HG03442 (cell line): ENCODE measurements around the gene PRSS57.
"Not testable (repeated sequence)": the region's sequence is repeated elsewhere in the genome, so short reads cannot be mapped to it uniquely, and the experiment has no call there.

Experiments used
- ATAC-seq: cut with Tn5 transposase; IDR thresholded peaks from one replicate; pipeline ENCODE4 v1.9.1; 2021; ENCODE audit warnings: mild to moderate bottlenecking, moderate library complexity; ENCODE audit not compliant: unreplicated experiment

Gene PRSS57

DNA sequence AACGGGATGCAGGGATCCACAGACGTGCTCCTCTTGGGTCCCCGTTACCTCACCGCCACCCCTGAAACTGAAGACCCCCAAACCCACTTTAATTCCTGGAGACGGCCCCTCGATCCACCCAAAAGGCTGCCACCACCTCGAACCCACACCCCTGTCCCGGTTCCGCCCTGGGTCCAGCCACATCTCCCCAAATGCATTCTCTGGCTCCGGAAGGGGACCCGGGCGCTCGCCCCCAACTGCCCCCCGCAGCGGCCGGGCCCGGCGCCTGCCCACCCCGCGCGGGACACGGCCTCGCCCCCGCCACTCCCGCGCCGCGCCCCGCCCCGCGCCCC, 19.3 kb downstream of the PRSS57 start:
- ATAC-seq = no peak

DNA sequence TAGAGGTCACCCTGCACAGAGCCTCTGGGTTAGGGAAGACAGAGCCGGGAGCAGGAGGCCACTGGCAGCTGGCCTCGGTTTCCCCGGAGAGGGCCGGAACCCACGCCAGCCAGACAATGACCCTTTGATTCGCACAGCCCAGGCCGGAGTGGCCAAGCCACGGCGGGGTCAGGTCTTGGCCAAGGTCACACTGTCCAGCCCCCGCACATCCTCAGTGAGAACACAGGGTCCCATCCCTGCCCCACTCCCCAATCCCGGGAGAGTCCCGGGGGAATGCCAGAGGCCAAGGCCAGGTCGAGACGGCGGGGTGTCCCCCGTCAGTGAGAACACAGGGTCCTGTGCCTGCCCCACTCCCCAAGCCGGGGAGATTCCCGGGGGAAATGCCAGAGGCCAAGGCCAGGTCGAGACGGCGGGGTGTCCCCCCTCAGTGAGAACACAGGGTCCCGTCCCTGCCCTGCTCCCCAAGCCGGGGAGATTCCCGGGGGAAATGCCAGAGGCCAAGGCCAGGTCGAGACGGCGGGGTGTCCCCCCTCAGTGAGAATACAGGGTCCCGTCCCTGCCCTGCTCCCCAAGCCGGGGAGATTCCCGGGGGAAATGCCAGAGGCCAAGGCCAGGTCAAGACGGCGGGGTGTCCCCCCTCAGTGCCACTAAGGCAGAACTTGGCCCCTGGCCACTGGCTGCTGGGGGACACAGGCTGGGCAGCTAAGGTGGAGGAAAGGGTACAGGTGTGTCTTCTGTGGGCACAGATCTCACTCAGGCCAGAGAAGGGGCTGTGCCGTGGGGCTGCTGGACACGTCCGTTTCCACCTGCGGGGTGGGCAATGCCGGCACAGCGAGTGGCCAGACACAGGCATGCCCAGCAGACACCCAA, 20.7 kb downstream of the PRSS57 start:
- ATAC-seq = no peak

DNA sequence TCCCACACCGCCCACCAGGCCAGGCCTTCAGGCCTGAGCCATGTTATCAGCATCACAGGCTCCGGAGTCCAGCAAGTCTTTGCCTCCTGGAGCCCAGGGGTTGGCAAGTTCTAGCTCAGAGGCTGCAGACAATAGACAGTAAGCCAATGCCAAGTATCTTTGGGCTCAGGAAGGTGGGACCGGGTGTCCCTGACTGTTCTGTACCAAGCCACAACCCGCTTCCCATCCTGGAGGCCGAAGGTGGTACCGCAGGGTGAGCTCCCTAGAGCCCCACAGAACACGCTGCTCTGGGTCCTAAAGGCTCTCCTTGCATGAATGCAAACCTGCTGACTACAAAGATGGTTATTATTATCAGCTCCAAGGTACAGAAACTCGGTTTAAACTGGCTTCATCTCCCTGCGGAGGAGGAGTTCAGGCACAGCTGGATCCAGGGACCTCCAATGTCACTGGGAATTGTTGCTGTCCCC, 24.6 kb downstream of the PRSS57 start:
- ATAC-seq = no peak

DNA sequence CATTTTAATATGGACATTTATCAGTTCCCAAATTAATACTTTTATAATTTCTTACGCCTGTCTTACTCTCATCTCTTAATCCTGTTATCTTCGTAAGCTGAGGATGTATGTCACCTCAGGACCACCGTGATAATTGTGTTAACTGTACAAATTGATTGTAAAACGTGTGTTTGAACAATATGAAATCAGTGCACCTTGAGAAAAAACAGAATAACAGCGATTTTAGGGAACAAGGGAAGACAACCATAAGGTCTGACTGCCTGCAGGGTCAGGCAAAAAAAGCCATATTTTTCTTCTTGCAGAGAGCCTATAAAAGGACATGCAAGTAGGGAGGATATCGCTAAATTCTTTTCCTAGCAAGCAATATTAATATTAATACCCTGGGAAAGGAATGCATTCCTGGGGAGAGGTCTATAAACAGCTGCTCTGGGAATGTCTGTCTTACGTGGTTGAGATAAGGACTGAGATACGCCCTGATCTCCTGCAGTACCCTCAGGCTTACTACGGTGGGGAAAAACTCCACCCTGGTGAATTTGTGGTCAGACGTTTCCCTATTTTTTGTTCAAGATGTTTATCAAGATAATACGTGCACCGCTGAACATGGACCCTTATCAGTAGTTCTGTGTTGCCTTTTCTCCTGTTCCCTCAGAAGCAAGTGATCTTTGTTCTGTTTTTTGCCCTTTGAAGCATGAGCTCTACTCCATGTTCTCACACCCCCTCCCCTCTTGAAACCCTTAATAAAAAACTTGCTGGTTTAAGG, 26.4 kb downstream of the PRSS57 start:
- ATAC-seq = not testable (repeated sequence)

DNA sequence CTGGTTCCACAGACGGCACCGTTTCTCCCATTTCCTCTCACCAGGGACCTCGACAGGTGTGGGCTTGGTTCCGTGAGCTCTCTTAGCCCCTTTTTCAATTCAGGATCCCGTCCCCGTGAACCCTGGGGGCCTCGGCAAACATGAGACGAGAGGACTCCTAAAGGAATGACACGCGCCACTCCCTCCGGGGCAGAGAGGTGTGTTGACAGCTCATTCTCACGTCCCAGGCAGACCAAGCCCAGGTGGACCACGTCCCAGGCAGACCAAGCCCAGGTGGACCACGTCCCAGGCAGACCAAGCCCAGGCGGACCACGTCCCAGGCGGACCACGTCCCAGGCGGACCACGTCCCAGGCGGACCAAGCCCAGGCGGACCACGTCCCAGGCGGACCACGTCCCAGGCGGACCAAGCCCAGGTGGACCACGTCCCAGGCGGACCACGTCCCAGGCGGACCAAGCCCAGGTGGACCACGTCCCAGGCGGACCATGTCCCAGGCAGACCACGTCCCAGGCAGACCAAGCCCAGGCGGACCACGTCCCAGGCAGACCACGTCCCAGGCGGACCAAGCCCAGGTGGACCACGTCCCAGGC, 28.2 kb downstream of the PRSS57 start:
- not testable (repeated sequence) for ATAC-seq

DNA sequence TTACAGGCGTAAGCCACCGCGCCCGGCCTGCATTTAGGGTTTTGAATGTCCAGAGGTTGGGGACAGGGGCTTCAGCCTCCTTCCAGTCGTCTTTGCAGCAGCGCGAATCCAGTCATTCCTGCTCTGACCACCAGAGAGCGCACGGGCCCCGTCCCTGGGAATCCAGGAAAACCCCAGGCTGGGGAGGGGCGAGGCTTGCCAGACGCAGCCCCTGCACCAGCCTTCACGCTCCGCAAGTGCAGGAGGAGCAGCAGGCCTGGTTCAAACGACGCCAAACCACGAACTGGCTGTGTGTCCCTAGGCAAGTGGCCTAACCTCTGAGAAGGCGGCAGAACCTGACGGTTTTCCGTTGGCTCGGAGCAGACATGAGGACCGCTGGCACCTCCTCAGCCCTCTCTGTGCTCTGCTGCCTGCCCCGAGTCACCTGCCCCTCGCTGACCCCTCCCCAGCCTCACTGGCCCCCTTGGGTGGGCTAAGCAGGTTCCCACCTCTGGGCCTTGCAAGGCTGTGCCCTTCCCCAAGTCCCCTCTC, 30.3 kb downstream of the PRSS57 start:
- no peak for ATAC-seq

DNA sequence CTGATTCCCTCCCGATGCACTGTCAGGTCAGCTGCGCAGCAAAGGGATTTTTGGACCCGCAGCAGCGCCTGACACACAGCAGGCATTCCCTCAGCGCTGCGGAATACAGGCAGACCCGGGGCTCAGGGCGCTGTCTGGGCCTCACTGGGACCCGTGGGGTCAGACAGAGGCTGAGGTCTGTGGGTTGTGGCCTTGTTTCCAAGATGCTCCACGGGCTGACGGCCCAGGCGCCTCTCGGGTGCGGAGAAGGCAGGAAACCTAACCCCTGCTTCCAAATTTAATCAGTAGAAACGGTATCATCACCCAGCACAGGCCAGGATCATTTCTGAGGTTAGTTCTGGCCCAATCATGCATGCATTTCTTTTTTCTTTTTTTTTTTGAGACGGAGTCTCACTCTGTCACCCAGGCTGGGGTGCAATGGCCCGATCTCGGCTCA, 31.6 kb downstream of the PRSS57 start:
- ATAC-seq = no peak

DNA sequence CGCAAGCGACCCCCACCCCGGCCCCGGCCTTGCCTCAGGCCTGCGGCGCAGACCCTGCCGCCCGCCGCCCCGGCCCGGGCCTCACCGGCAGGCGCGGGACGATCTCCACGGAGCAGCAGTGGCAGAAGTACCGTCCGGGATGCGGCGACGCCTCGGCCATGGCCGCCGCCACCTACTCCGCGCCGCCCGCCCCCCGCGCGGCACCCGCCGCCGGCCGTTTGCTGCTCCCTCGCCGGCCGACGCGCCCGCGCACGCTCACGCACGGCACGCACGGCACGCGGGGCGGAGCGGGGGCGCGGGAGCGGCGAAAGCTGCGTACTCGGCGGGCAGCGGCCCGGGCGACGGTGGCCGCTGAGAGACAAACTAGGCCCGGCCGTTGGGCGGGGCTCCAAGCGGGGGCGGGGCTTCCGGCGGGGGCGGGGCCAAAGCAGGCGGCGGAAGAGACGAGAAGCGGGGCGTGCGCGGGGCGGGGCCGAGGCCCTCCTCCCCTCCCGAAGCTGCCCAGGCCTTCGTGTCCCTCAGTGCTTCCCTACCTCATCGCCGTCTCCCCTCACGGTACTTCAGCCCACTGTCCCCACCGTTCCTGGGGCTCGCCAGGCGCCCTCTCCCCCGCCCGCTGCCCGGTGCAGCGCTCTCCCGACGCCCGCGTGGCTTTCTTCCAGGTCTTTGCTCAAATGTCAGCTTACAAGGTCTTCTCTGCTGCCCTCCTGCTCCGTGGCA, 32.1 kb downstream of the PRSS57 start, which contains the start of gene RNF126:
Gene RNF126, minus strand, starts transcription at position 253 of the 720 bp plus-strand sequence. Its CDS starts 93 bp downstream, at position 160.
- ATAC-seq = peak; percentile 58

DNA sequence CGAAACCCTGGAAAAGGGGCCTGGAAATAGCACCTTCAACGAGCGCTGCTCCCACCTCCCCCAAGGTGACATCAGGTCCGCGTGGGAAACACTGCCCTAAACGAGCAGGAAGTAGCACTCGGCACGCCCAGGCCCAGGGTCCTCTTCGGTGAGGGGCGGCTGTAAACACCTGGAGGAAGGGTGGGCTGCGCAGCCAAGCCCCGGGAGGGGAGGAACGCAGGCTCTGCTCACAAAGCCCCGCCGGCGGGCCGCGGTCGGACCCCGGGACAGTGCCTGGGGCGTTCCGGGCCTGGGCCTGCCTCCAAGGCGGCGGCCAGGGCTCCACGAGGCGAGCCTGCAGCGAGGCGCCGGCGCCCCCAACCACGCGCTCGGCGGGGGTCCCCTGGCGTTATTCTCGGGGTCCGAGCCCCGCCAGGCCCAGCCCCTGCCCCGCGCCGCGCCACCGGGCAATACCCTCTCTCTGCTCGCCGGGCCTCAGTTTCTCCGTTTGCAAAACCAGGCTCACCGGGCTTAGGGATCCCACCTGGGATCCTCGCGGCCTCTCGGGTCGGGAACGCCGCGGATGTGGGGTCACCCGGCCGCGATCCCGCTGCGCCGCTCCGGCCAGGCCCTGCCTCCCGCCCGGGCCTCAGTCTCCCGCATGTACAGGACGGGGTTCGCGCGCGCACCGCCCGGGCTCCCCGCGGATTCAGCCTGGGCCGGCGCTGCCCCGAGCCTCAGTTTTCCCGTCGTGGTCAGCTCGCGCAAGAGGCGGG, 32.9 kb downstream of the PRSS57 start:
- ATAC-seq = peak; percentile 16

DNA sequence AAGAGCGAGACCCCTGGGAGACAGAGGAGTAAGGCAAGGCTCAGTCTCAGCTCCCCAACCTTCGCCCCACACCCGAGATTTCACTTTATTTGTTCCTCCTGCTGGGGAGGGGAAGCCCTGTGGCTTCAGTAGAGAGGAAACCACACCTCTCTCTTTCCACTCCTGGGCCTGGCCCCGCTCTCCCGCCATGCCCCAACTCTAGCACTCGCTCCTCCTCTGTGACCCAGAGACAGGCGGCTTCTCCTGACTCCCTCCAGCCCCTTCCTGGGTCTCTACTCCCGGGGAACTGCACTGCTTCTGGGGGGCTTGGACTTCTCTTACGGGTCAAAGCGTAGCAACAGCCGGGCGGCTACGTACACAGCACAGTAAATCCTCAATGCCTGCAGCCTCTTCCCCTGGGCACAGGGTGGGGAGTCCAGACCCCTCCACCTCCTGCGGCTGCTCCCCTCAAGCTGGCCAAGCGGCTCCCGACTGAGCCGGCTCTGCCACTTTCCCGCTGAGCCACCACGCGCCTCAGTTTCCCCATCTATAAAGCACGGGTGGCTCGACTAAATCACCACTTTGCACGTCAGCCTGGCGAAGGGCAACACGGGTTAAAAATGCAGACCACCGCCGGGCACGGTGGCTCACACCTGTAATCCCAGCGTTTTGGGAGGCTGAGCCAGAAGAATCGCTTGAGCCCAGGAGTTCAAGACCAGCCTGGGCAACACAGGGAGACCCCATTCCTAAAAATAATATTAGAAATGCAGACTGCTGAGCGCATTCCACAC, 33.6 kb downstream of the PRSS57 start:
- no peak for ATAC-seq

DNA sequence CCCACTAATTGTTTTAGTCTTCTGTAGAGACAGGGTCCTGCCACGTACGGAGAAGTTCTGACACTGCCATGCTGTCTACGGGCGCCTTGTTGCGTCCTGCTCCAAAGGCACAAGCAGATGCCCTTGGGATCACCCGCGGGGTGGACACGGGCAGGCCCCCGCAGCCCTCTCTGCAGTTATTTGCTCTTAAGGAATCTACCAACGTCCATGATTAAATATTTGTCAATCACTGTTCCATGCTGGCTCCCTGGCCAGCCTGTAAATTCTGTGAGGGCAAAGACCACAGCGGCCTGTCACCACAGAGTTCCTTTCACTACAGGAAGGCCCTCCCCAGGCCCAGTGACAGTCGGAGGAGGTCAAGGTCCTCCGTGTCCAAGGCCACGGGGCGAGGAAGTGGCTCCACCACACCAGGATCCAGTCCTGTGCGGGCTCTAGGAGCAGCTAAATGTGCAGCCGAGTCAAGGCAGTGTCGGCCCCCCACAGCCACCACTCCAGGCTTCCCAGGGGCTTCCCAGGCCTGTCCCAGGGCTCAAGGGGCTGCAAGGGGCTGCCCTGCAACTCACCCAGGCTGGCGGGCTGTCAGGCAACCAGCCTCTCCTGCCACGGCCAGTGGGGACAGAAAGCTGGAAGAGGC, 34.3 kb downstream of the PRSS57 start:
- no peak for ATAC-seq

DNA sequence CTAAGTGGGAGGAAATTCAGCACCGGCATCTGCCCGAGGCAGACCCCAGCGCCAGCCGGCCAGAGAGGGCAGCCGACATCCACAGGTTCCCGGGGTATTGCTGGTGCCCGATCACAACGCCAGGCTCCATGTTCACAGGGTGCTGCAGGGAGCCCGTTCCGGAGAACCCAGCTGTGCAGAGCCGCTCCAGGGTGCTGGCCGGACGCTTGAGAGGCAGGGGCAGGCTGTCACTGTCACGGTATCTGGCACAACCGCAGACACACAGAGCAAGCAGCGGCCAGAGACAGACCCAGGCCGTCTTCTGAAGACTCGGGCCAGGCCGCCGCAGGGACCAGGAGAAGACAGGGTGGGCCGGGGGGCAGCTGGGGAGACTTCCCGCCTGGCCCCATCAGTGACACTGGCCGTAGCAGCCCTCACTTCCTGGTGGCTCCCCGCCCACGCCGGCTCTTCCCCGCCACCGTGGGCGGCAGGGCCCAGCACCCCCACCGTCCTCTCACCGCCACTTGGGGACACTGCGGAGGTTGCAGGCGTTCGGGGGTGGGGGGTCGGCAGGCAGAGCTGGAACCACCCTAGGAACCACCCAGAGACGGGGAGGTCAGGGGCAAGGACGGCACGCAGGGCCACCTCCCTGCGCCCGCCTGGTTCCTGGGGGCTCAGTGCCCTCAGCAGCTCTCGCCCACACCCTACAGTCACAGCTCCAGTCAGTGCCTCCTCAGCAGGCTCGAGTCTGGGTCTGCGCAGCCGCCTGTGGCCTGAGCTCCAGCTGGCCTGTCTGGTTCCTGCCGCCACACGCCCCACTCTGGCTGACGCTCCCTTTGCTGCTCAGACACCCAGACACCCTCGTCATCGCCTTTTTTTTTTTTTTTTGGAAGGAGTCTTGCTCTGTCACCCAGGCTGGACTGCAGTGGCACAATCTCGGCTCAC, 36.1 kb downstream of the PRSS57 start:
- ATAC-seq = no peak

DNA sequence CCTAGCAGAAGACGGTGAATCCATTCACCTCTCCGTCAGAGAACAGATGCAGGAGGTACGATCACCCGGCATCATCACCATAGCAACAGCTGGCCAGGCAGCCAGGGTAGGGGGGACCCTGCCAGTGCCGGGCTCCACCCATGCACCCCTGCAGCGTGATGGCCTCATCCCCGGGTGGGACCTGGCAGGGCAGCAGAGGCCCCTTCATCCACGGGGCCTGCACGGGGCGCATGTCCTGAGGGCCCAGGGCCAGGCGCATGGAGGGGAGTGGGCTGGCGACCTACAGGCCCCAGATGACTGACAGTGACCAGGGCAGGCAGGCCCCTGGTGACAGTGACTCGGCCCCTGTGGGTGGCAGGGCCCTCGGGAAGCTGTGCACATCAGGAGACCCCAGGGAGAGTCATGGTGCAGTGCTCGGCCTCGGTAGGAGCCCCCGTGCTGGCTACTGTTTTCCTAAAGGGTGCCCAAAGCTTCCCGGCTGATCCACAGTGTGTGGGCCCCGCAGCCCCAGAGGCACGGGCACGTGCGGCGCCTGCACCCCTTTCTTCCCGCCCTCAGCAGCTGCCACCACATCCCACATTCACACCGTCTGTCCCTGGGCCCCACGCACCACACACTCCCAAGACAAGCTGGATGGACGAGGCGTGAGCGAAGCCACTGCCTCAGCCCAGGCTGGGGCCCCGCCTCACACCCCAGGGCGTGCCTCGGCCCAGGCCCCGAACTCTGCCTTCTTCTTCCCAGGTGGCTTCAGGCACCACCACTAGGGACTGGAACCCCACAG, 37.0 kb downstream of the PRSS57 start:
- ATAC-seq = no peak

DNA sequence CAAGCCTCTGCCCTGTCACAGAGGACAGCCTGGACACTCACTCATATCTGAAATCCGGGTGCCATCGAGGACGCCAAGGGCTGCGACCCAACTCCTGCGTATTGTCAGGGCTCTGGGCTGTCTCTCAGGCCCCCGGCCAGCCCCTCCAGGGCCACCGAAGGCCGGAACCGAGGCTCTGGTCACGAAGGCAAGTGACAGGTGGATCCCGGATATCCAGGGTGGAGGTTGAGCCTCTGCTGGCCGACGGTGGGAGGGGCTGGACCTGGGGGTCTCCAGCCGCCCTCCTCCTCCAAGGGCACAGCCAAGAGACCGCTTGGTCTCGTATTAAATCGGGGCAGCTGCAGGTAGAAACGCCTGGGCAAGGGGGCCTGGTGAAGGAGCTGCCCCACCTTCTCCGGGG, 37.6 kb downstream of the PRSS57 start:
- ATAC-seq = no peak

DNA sequence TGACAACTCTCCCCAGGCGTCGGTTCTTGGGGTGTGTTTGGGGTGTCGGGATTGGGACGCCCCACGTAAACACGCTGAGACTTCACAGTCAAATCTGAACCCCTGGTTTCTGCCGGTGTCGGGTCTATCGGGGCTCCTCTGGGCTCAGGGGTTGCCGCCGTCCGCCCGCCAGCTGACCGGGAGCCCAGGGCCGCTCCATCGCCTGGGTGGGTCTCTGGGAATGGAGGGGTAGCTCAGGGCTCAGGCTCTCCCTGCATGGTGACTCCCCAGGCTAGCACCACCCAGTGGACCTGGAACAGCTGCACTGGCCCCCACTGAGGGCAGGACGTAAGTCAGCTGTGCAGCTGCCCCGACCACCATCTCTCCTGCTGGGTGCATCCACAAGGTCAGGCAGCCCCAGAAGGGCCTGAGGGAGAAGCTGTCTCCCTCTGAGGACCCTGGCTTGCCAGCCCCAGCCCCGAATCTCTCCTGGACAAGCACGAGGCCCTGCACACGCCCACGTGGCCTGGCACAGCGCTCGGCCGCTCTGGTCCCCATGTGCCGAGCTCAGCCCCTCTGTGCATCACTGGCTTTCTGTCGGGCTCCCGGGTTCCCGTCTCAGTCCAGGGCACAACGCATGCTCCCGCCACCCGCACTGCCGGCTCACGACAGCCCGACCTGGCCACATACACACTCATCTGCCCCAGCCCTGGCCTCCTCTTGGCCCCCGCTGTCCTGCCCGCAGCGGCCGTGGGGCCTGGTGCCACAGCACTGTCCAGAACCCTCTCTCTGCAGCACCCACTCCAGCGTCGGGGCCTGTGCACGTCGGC, 38.3 kb downstream of the PRSS57 start:
- no peak for ATAC-seq

DNA sequence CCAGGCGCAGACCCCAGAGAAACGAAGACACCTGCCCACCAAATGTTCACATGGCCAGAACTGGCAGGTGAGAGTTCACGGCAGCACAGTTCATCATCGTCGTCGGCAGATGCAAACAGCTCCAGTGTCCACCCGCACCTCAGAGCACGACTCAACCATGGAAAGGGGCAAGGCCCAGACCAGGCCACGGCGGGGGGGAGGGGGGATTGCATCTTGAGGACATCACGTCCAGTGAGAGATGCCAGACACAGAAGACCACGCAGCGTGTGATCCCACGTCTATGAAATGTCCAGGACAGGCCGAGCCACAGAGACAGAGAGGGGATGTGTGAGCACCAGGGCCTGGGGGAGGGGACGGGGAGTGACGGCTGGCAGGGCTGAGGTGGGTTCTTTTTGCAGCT, 39.6 kb downstream of the PRSS57 start:
- ATAC-seq = no peak
